WTC11 (cell line): ENCODE results near the gene FAM241A. TPM values are rescaled to one million over a fixed set of nuclear protein-coding genes. Genes with fewer than 3 reads are reported as not detected.

Experiments used
- ATAC-seq: fragments of 200-7000 bp; cut with Tn5 transposase; 2 replicates; pipeline ENCODE4 v1.10.0; 2021; ENCODE audit warnings: mild to moderate bottlenecking, moderate library complexity
- CTCF ChIA-PET: fragments of 300-600 bp; sonication (Branson Sonifier 250); formaldehyde crosslinking; loops from one replicate; lab custom pipeline; 2021; ENCODE audit warnings: antibody characterized with exemption; lab: Charles Lee
- POLR2A ChIA-PET: fragments of 350-600 bp; sonication (Branson Sonifier 250); formaldehyde crosslinking; loops from one replicate; lab custom pipeline; 2021; ENCODE audit warnings: antibody characterized with exemption; lab: Charles Lee
- DNase-seq: peaks from one replicate; pipeline ENCODE4 v3.0.0; 2021; ENCODE audit warnings: low spot score
- H3K27ac Mint-ChIP-seq: 2 replicates; pipeline ENCODE4 v1.8.0; 2021; ENCODE audit warnings: mixed read lengths
- H3K27me3 Mint-ChIP-seq: 2 replicates; pipeline ENCODE4 v1.8.0; 2021; ENCODE audit warnings: low read depth, mild to moderate bottlenecking, moderate library complexity, mixed read lengths
- H3K36me3 Mint-ChIP-seq: 2 replicates; pipeline ENCODE4 v1.8.0; 2021; ENCODE audit warnings: mixed read lengths
- H3K4me1 Mint-ChIP-seq: 2 replicates; pipeline ENCODE4 v1.8.0; 2022; ENCODE audit warnings: mixed read lengths
- H3K4me3 Mint-ChIP-seq: 2 replicates; pipeline ENCODE4 v1.8.0; 2021; ENCODE audit warnings: mild to moderate bottlenecking, moderate library complexity, mixed read lengths
- H3K9me3 Mint-ChIP-seq: 2 replicates; pipeline ENCODE4 v1.8.0; 2021; ENCODE audit warnings: mixed read lengths
- AFF4 ChIP-seq: sonication (generic); formaldehyde crosslinking; IDR thresholded peaks from 2 replicates; pipeline ENCODE4 v1.8.1; 2023; ENCODE audit warnings: mild to moderate bottlenecking, missing genetic modification reagents, borderline replicate concordance
- ARID4B ChIP-seq: sonication (generic); formaldehyde crosslinking; IDR thresholded peaks from 2 replicates; pipeline ENCODE4 v1.8.0; 2023; ENCODE audit warnings: missing genetic modification reagents, mild to moderate bottlenecking, borderline replicate concordance
- CREB1 ChIP-seq: sonication (generic); formaldehyde crosslinking; IDR thresholded peaks from 2 replicates; pipeline ENCODE4 v1.8.0; 2023; ENCODE audit warnings: mild to moderate bottlenecking, missing genetic modification reagents
- EMX1 ChIP-seq: fragments of 250-450 bp; sonication (Bioruptor Pico); IDR thresholded peaks from 2 replicates; pipeline ENCODE4 v1.8.0; 2021; ENCODE audit warnings: mild to moderate bottlenecking
- FOXK1 ChIP-seq: sonication (generic); formaldehyde crosslinking; IDR thresholded peaks from 2 replicates; pipeline ENCODE4 v1.8.0; 2022; ENCODE audit warnings: mild to moderate bottlenecking, moderate library complexity, missing genetic modification reagents
- FOXP1 ChIP-seq: sonication (generic); formaldehyde crosslinking; IDR thresholded peaks from 2 replicates; pipeline ENCODE4 v1.8.0; 2022; ENCODE audit warnings: missing genetic modification reagents, mild to moderate bottlenecking, moderate library complexity, borderline replicate concordance
- IRF2 ChIP-seq: sonication (generic); formaldehyde crosslinking; IDR thresholded peaks from 2 replicates; pipeline ENCODE4 v1.8.0; 2022; ENCODE audit warnings: low read depth, missing genetic modification reagents, borderline replicate concordance
- JAZF1 ChIP-seq: fragments of 250-450 bp; sonication (Bioruptor Pico); IDR thresholded peaks from 2 replicates; pipeline ENCODE4 v1.9.0; 2021; ENCODE audit warnings: moderate library complexity, mild to moderate bottlenecking, inconsistent platforms
- NR1H2 ChIP-seq: sonication (generic); formaldehyde crosslinking; IDR thresholded peaks from 2 replicates; pipeline ENCODE4 v1.9.0; 2021; ENCODE audit warnings: mild to moderate bottlenecking, moderate library complexity, missing genetic modification reagents
- PRDM15 ChIP-seq: sonication (generic); formaldehyde crosslinking; IDR thresholded peaks from 2 replicates; pipeline ENCODE4 v1.8.0; 2022; ENCODE audit warnings: missing genetic modification reagents
- SMAD3 ChIP-seq: sonication (generic); formaldehyde crosslinking; IDR thresholded peaks from 2 replicates; pipeline ENCODE4 v1.8.0; 2022; ENCODE audit warnings: missing genetic modification reagents, mild to moderate bottlenecking, borderline replicate concordance
- SOX15 ChIP-seq: fragments of 250-450 bp; sonication (Bioruptor Pico); IDR thresholded peaks from 2 replicates; pipeline ENCODE4 v1.9.0; 2021; ENCODE audit warnings: mild to moderate bottlenecking
- STAT6 ChIP-seq: sonication (generic); formaldehyde crosslinking; conservative IDR thresholded peaks from 2 replicates; pipeline ENCODE4 v1.8.1; 2023; ENCODE audit warnings: mild to moderate bottlenecking, low read depth, missing genetic modification reagents, moderate library complexity
- ZBTB43 ChIP-seq: sonication (generic); formaldehyde crosslinking; IDR thresholded peaks from 2 replicates; pipeline ENCODE4 v1.8.1; 2023; ENCODE audit warnings: mild to moderate bottlenecking, missing genetic modification reagents
- ZMAT4 ChIP-seq: fragments of 250-450 bp; sonication (Bioruptor Pico); IDR thresholded peaks from 2 replicates; pipeline ENCODE4 v1.9.0; 2021; ENCODE audit warnings: mild to moderate bottlenecking
- ZNF317 ChIP-seq: sonication (generic); formaldehyde crosslinking; IDR thresholded peaks from 2 replicates; pipeline ENCODE4 v1.8.1; 2023; ENCODE audit warnings: low read depth, mild to moderate bottlenecking, moderate library complexity, missing genetic modification reagents, borderline replicate concordance
- ZNF416 ChIP-seq: fragments of 250-450 bp; sonication (Bioruptor Pico); IDR thresholded peaks from 2 replicates; pipeline ENCODE4 v1.9.0; 2021; ENCODE audit warnings: mild to moderate bottlenecking, inconsistent platforms
- total RNA-seq: library from RNA; stranded (reverse); gene quantifications from 3 replicates; pipeline ENCODE4 v1.2.3, GENCODE V29; 2021

The FAM241A gene
- total RNA-seq, 1 experiment from 2014 or later = 0.22 TPM

- Mint-ChIP-seq H3K4me1 (no peaks in the 10 kb centered on the region), H3K36me3 (no peaks in the 10 kb centered on the region), H3K27me3 (no peaks in the 10 kb centered on the region), H3K4me3 (no peak overlapping the region), H3K9me3 (no peaks in the 10 kb centered on the region), H3K27ac (no peak overlapping the region)
- DNase-seq (no peak), ATAC-seq (no peak)
- CTCF ChIA-PET = interaction anchor here (0.7 kb wide), 1 partner anchor 2000 kb away, joined by 3 read pairs; no protein-coding TSS in a partner anchor
- TF ChIP-seq STAT6 (CRISPR knock-in tag) (no peak), EMX1 (no peak), ZNF416 (no peak), PRDM15 (no peak), JAZF1 (CRISPR knock-in tag) (no peak), FOXK1 (no peak), SMAD3 (CRISPR knock-in tag) (no peak)
- POLR2A ChIA-PET = no interaction called here
These were observed 51.2 kb downstream of the FAM241A start for GRCh38 chr4:112196461-112196860.

GRCh38 chr4:112199041-112199440 lies 53.8 kb downstream of the FAM241A start:
- no peaks in the 10 kb centered on the region for H3K27me3 Mint-ChIP-seq
- ATAC-seq = no peak
- H3K4me3 Mint-ChIP-seq = no peak overlapping the region
- no peak for DNase-seq
- H3K9me3 Mint-ChIP-seq = no peaks in the 10 kb centered on the region
- H3K4me1 Mint-ChIP-seq = peaks cover 9% of the 10 kb centered on the region
- TF ChIP-seq CREB1 (CRISPR knock-in tag) (no peak), IRF2 (CRISPR knock-in tag) (no peak), ZNF317 (CRISPR knock-in tag) (no peak), ARID4B (no peak), SOX15 (CRISPR knock-in tag) (no peak), ZMAT4 (no peak), FOXP1 (no peak), AFF4 (CRISPR knock-in tag) (no peak), NR1H2 (CRISPR knock-in tag) (no peak), ZBTB43 (CRISPR knock-in tag) (no peak)
- ChIA-PET POLR2A (no interaction called here), CTCF (no interaction called here)
- H3K36me3 Mint-ChIP-seq = no peaks in the 10 kb centered on the region
- no peak overlapping the region for H3K27ac Mint-ChIP-seq
